Lung microvascular endothelial cell (primary cell): ENCODE results near the gene DIAPH3. TPM values are rescaled to one million over a fixed set of nuclear protein-coding genes. Genes with fewer than 3 reads are reported as not detected.
A peak's percentile ranks its signal among the peaks of the same experiment; 100 is the strongest.

Experiments
- DNase-seq, 2 donors: peaks; one replicate each; pipeline versions ENCODE4 v3.0.0 to v3.0.0-alpha.2; 2010; ENCODE audit warnings: low read depth in 2 of 2
- total RNA-seq: library from RNA; depleted of rRNA; stranded (reverse); fragments of >200 nt; gene quantifications from 2 replicates; pipeline ENCODE4 v1.2.1, GENCODE V29; 2014

The DIAPH3 gene
- total RNA-seq, 1 donor from 2014 or later, result 3.0 TPM

- no peak for DNase-seq
Observed at GRCh38 chr13:59873856-59874255, 289.9 kb downstream of the DIAPH3 start.

- no peak for DNase-seq
Observed at GRCh38 chr13:59873309-59873708, 290.4 kb downstream of the DIAPH3 start.

GRCh38 chr13:59867867-59868266 is 295.9 kb downstream of the DIAPH3 start:
- DNase-seq, result no peak

DNA sequence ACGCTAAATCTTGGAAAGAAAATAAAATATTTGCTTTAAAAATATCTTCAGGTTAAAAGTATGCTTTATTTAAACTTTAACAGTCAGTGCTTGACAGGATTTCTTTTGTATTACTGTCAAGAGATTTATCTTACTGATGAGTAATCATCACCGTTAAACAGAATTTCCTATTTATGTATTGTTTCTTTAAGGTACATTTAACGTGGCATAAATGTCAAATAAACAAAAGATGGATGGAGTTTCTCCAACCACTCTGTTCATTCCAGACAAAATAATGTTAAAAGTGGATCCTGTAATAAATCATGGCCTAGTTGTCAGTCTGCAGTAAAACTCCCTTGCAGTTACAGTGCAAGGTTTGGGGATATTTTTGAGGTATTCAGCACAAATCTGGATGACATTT is 298.3 kb downstream of the DIAPH3 start:
- DNase-seq, result peak; percentile 14 to 53

GRCh38 chr13:59863621-59864020 is 300.1 kb downstream of the DIAPH3 start:
- DNase-seq, result no peak

DNA sequence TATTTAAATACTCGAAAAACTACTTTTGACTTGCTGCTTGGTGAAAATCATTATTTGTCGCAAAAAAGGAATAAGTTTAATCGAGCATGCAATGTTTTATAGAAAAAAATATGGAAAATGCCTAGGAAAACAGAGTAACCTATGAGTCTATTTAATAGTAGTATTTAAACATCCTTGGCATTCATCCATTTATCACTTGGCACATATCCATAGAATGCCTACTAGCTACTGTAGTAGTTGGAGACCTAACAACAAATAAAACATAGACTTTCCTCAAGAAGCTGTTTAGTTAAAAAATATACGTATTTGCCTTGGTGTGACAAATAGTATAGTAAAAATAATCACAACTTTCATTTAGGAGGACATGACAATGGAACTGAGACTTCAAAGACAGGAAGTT is 302.1 kb downstream of the DIAPH3 start:
- peak; percentile 60 to 75 for DNase-seq

GRCh38 chr13:59856281-59856810 is 307.4 kb downstream of the DIAPH3 start:
- DNase-seq, result peak in 1 of 2 donors; percentile 17

DNA sequence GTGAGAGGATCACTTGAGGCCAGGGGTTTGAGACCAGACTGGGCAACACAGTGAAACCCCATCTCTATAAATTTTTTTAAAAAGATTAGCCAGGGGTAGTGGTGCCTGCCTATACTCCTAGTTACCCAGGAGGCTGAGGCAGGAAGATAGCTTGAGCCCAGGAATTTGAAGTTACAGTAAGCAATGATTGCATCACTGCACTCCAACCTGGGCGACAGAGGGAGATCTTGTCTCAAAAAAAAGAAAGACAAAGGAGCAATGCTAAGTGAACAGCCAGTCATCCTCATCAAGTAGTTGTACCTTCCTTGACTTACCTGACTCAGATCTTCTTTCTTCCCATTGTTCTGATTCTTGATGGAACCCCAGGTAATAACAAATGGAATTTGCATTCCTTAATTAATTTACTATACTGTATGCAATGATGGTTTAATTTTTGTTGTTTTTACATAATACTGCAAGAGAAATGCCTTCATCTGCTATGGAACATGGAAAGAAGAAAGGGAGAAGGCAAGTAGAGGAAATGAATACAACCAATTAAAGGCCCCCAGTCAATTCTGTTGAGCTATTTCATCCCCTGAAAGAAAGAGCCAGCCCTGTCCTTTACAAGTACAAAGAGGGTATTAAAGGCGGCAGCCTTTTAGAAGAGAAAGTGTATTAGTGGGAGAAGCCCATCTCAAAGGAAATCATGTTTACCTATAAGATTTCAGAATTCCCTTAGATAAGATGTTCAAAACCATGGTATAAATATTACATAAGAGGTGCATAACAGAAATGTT is 316.7 kb downstream of the DIAPH3 start:
- DNase-seq, result no peak

- peak; percentile 2 to 13 for DNase-seq
Observed at GRCh38 chr13:59843040-59843439, 320.7 kb downstream of the DIAPH3 start.

- peak; percentile 5 to 24 for DNase-seq
Observed at GRCh38 chr13:59842507-59842906, 321.2 kb downstream of the DIAPH3 start.

DNA sequence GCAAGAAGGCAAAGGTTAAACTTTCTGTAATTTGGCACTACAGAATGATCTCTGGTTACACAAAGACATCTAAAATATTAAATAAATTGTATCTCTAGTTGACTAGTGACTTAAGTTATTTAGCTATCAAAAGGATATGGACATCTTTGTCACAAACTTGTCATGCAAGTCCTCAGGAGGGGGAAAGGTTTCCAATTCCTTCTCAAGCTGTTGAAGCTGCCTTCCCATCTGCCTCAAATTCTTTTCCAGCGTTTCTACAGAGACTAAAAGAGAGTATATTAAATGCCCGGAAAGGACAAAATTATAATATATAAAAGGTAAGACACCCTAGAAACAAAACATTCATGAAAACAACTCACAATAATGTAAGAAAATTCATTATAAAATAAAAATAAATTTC is 324.5 kb downstream of the DIAPH3 start:
- DNase-seq, result no peak

GRCh38 chr13:59837101-59837500 is 326.6 kb downstream of the DIAPH3 start:
- DNase-seq, result peak; percentile 12 to 17

- no peak for DNase-seq
Observed at GRCh38 chr13:59835569-59835968, 328.2 kb downstream of the DIAPH3 start.

- no peak for DNase-seq
Observed at GRCh38 chr13:59834801-59835200, 328.9 kb downstream of the DIAPH3 start.

DNA sequence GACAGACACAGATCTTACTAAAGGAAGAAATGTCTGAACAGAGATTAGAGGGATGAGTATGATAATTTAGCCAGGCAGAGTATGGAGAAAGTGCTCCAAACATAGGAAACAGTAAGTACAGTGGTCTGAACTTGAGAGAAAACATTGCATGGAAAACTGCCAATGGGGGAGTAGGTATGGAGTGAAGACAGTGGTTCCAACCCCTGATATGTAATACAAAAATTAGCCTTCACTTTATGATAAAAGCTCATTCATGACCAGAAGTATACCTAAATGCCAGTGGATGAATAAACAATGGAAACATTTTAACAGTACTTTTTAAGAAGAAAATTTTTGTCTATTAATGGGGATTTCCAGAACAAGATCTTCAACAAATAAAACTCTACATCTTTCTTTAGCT is 334.0 kb downstream of the DIAPH3 start:
- peak in 1 of 2 donors; percentile 4 for DNase-seq

DNA sequence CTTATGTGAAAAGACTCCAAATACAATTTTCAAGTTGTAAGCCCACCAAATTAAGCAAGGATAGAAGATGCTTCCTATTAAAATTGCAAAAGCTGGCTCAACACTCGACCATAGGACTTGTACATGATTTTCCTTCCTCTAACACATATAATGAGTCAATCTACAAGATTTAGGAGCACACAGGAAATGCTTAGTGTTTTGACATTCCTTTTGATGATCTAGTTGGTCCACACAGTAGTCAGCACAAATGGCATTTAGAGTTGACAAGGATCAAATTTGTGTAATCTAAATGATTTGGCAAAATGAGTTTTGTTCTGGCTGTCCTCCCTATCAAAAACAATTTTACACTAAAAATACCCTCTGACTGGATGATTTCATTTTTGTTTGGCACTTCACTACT is 340.2 kb downstream of the DIAPH3 start:
- peak; percentile 8 to 72 for DNase-seq

- no peak for DNase-seq
Observed at GRCh38 chr13:59809564-59809963, 354.2 kb downstream of the DIAPH3 start.

- DNase-seq, result no peak
Observed at GRCh38 chr13:59806801-59807200, 356.9 kb downstream of the DIAPH3 start.

- DNase-seq, result no peak
Observed at GRCh38 chr13:59801107-59801880, 362.4 kb downstream of the DIAPH3 start.

- no peak for DNase-seq
Observed at GRCh38 chr13:59793107-59793506, 370.6 kb downstream of the DIAPH3 start.

DNA sequence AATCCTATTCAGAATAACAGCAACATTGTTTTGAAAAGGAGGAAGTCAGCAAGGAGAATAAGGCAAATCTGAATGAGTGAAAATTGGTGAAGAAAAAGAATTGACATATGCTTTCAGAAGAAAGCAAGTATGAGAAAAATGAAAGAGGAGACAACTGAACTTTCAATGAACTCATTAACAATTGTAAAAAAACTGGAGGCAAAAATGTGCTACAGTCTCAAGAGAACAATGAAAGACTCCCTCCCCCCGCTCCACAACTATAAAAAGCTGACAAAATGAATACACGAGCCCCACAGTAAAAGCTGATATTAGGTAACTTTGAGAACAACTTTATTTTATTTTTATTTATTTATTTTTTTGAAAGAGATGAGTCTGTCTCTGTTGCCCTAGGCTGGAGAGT is 373.1 kb downstream of the DIAPH3 start:
- peak in 1 of 2 donors; percentile 58 for DNase-seq

GRCh38 chr13:59789558-59789957 is 374.2 kb downstream of the DIAPH3 start:
- DNase-seq, result no peak

- DNase-seq, result no peak
Observed at GRCh38 chr13:59787679-59788078, 376.0 kb downstream of the DIAPH3 start.
